Measurements from ENCODE around the gene SERPINA1. TPM values are rescaled to one million over a fixed set of nuclear protein-coding genes. Genes with fewer than 3 reads are reported as not detected.

Gene SERPINA1
- total and polyA plus RNA-seq, 2 of the 13 experiments (the other 11 are each of a cell fraction or from before 2014, with no cell fraction given): 3,266 to 11,015 TPM

- TF ChIP-seq SOX6 (IDR thresholded peaks at IDR 0.05) (no peak), SOX6 (CRISPR knock-in tag; IDR thresholded peaks at IDR 0.05) (peak; percentile 96), PREB (CRISPR knock-in tag; IDR thresholded peaks at IDR 0.05) (no peak), CREB1 (IDR thresholded peaks at IDR 0.05) (no peak), CREB1 (CRISPR knock-in tag; IDR thresholded peaks at IDR 0.05) (peak; percentile 20; the same call in 1 of the 2 replicates), CHD2 (IDR thresholded peaks at IDR 0.05; ENCODE audit: low read depth, low read length) (no peak), ZNF567 (CRISPR knock-in tag; IDR thresholded peaks at IDR 0.05; ENCODE audit: borderline replicate concordance) (no peak), CCDC6 (CRISPR knock-in tag; IDR thresholded peaks at IDR 0.05) (no peak), ZNF776 (CRISPR knock-in tag; IDR thresholded peaks at IDR 0.05) (no peak), ATF2 (CRISPR knock-in tag; IDR thresholded peaks at IDR 0.05) (peak; percentile 78), ZNF704 (CRISPR knock-in tag; IDR thresholded peaks at IDR 0.05; ENCODE audit: borderline replicate concordance) (no peak), ZNF710 (CRISPR knock-in tag; IDR thresholded peaks at IDR 0.05; ENCODE audit: borderline replicate concordance) (peak; percentile 42; the same call in 1 of the 2 replicates), ZBTB2 (CRISPR knock-in tag; IDR thresholded peaks at IDR 0.05; ENCODE audit: low read depth) (no peak), SRF (IDR thresholded peaks at IDR 0.05; ENCODE audit: low read depth, low read length) (no peak), ATF1 (CRISPR knock-in tag; IDR thresholded peaks at IDR 0.05) (peak; percentile 34; the same call in 1 of the 2 replicates), ARID2 (CRISPR knock-in tag; IDR thresholded peaks at IDR 0.05; ENCODE audit: borderline replicate concordance) (no peak; the same call in 1 of the 2 replicates)
- TF ChIP-seq, protein P1, sequence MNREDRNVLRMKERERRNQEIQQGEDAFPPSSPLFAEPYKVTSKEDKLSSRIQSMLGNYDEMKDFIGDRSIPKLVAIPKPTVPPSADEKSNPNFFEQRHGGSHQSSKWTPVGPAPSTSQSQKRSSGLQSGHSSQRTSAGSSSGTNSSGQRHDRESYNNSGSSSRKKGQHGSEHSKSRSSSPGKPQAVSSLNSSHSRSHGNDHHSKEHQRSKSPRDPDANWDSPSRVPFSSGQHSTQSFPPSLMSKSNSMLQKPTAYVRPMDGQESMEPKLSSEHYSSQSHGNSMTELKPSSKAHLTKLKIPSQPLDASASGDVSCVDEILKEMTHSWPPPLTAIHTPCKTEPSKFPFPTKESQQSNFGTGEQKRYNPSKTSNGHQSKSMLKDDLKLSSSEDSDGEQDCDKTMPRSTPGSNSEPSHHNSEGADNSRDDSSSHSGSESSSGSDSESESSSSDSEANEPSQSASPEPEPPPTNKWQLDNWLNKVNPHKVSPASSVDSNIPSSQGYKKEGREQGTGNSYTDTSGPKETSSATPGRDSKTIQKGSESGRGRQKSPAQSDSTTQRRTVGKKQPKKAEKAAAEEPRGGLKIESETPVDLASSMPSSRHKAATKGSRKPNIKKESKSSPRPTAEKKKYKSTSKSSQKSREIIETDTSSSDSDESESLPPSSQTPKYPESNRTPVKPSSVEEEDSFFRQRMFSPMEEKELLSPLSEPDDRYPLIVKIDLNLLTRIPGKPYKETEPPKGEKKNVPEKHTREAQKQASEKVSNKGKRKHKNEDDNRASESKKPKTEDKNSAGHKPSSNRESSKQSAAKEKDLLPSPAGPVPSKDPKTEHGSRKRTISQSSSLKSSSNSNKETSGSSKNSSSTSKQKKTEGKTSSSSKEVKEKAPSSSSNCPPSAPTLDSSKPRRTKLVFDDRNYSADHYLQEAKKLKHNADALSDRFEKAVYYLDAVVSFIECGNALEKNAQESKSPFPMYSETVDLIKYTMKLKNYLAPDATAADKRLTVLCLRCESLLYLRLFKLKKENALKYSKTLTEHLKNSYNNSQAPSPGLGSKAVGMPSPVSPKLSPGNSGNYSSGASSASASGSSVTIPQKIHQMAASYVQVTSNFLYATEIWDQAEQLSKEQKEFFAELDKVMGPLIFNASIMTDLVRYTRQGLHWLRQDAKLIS (CRISPR knock-in tag; IDR thresholded peaks at IDR 0.05): no peak
Measured at GRCh38 chr14:94400422-94400841, 12.0 kb upstream of the SERPINA1 start (continued).
